NT2/D1 (cell line): ENCODE data around the gene ELF2.

Experiments
- YY1 ChIP-seq: IDR thresholded peaks from 2 replicates; pipeline ENCODE4 v1.6.1; 2011; ENCODE audit not compliant: insufficient read length, insufficient read depth
- ZNF274 ChIP-seq: IDR thresholded peaks from 2 replicates; pipeline ENCODE4 v1.6.1; 2011; ENCODE audit warnings: mild to moderate bottlenecking, low read depth, low read length

GRCh38 chr4:139020384-139020783, 156.6 kb downstream of the ELF2 start:
- TF ChIP-seq YY1 (no peak), ZNF274 (no peak)
